Stimulated activated effector memory CD8-positive, alpha-beta T cell treated with anti-CD3 and anti-CD28 coated beads, Interleukin-12 subunit alpha, Interleukin-12 subunit beta, amount 100 ng/mL, for 72 hours (primary cell): ENCODE measurements around the gene PHF21A.

ENCODE experiments used
- ATAC-seq: fragments of 150-1000 bp; cut with Tn5 transposase; 2 replicates; pipeline ENCODE4 v1.10.0; 2021
- DNase-seq, 2 donors: peaks; one replicate each; pipeline ENCODE4 v3.0.0; 2021 to 2022; ENCODE audit warnings: low spot score in 2 of 2
- H3K27ac Mint-ChIP-seq: one replicate; pipeline ENCODE4 v1.8.0; 2022; ENCODE audit warnings: mild to moderate bottlenecking, mixed read lengths
- H3K36me3 Mint-ChIP-seq: one replicate; pipeline ENCODE4 v1.8.0; 2022; ENCODE audit warnings: mild to moderate bottlenecking, mixed read lengths
- H3K4me1 Mint-ChIP-seq: one replicate; pipeline ENCODE4 v1.8.0; 2022; ENCODE audit warnings: mixed read lengths
- H3K4me3 Mint-ChIP-seq: one replicate; pipeline ENCODE4 v1.8.0; 2022; ENCODE audit warnings: mild to moderate bottlenecking, mixed read lengths
- H3K9me3 Mint-ChIP-seq: one replicate; pipeline ENCODE4 v1.8.0; 2022; ENCODE audit warnings: mixed read lengths

The PHF21A gene

DNA sequence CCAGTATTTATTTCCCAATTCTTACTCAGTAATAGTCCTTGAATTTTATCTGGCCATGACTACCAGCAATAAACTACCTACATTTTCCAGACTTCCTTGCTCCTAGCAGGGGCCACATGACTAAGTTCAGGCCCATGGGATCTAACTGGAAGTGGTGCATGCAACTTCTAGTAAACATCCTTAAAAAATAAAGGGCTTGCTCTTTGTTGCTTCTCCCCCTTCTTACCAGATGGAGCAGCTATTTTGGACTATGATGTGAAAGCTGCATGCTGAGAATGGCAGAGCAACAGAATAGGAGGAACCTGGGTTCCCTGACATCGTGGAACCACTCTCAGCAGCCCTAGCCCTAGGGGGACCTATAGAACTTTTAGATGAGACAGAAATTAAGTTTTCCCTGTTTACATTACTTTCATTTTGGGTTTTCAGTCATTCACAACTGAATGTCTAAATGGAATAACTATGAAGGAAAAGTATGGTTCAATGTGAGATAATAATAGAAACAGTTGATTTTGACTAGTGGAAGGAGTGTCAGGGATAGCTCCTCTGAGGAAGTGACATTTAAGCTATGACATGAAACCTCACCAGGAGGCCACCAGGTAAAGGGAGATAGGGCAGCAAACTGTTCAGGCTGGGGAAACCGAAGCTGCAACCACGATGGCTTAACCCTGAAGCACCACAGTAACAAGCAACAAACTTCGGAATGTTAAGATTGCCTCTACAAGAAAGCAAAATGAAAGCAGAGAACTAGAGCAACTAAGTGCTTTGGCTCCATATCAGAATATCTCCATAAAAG lies 48.9 kb downstream of the PHF21A start:
- H3K4me3 Mint-ChIP-seq: no peak overlapping the region

DNA sequence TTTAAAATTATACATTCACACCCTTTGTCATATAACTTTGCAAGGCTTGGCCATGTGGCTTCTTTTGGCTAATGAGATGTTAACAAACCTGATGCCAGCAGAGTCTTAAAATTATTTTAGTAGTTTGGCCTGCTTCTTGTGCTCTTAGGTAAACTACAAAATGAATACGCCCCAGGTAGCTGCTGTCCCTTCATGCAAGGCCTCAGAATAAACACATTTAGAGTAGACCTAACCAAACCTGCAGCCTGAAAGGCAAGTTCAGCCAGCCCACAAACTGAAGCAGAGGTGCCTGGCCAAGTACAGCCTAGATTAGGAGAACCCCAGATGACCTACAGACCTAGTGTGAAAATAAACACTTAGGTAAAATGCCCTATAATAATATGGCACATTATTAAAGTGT lies 50.2 kb downstream of the PHF21A start:
- Mint-ChIP-seq H3K4me1 (peaks cover 33% of the 10 kb centered on the region), H3K27ac (no peak overlapping the region), H3K9me3 (no peaks in the 10 kb centered on the region), H3K4me3 (no peak overlapping the region), H3K36me3 (peaks cover 78% of the 10 kb centered on the region)
- no peak for ATAC-seq
- DNase-seq: no peak

More for the DNA sequence above, 48.9 kb downstream of the PHF21A start:
- Mint-ChIP-seq H3K4me1 (peaks cover 29% of the 10 kb centered on the region), H3K36me3 (peaks cover 72% of the 10 kb centered on the region), H3K27ac (no peak overlapping the region), H3K9me3 (no peaks in the 10 kb centered on the region)
- ATAC-seq (no peak), DNase-seq (no peak)

DNA sequence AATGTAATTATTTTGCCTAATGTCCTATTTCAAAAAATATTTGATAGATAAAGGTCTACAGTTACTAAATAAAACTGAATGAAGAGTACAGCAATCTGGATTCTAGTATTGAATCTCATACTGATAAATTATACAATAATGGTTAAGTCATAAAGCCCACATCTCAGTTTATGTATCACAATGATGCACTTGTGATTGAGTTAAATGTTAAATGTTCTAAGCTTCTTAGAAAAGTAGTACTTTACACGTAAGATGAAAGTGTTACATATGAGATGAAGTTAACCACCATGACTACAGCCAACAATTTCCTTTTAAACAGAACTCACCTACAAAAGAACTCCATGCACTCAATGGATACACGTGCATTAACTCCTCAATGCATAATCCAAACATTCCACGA lies 51.7 kb downstream of the PHF21A start:
- H3K4me1 Mint-ChIP-seq: peaks cover 27% of the 10 kb centered on the region
- ATAC-seq (peak; percentile 87), DNase-seq (no peak)
- H3K9me3 Mint-ChIP-seq: no peaks in the 10 kb centered on the region
- no peak overlapping the region for H3K4me3 Mint-ChIP-seq
- no peak overlapping the region for H3K27ac Mint-ChIP-seq
- peaks cover 71% of the 10 kb centered on the region for H3K36me3 Mint-ChIP-seq

DNA sequence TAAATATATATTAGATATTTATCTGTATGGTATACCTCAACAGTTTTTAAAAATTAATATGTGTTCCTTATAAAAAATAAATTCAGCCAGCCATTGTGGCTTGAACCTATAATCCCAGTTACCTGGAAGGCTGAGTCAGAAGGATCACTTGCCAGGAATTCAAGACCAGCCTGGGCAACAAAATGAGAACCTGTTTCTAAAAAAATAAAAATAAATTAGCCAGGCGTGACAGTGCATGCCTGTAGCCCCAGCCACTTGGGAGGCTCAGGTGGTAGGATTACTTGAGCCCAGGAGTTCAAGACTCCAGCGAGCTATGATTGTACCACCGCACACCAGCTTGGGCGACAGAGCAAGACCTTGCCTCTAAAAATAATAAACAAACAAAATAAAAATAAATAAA lies 54.9 kb downstream of the PHF21A start:
- no peak overlapping the region for H3K27ac Mint-ChIP-seq
- H3K4me1 Mint-ChIP-seq: peaks cover 25% of the 10 kb centered on the region
- DNase-seq (no peak), ATAC-seq (no peak)
- H3K36me3 Mint-ChIP-seq: peaks cover 55% of the 10 kb centered on the region
- no peaks in the 10 kb centered on the region for H3K9me3 Mint-ChIP-seq
- H3K4me3 Mint-ChIP-seq: no peak overlapping the region

DNA sequence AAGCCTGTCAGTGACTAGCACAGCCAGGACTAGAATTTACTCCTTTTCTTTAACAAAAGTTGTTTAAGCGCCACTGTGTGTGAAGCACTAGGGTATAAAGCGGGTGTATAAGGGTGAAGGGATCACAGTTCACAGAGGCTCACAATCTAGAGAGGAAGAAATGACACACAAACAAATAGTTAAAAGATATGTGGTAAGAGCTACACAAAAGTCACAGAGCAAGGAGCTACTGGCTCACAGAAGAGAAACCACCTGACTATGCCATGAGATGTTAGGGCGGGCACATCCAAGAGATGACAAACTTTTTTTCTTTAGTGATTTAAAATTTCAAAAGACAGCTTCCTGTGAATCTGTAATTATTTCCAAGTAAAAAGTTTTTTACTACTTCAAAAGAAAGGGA lies 55.6 kb downstream of the PHF21A start:
- DNase-seq (no peak), ATAC-seq (no peak)
- Mint-ChIP-seq H3K36me3 (peaks cover 55% of the 10 kb centered on the region), H3K9me3 (no peaks in the 10 kb centered on the region), H3K4me1 (peaks cover 25% of the 10 kb centered on the region), H3K27ac (no peak overlapping the region), H3K4me3 (no peak overlapping the region)

DNA sequence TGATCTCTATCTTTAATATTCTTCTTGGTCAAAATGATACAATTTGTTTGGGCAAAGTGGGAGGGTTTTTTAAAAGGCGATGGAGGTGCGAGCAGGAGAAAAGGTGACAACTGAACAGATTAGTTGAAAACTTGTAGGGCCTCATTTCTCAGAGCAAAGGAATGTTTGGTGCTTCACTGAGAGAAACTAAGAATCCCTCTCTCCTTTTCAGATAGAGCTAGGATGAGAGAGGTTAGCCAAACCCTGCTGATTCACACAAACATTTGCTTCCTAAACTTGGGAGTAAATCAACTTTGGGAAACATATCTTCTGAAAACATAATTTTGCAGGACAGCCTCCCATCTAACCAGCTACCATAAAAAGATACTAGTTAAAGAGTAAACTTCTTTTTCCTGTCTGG lies 57.0 kb downstream of the PHF21A start:
- no peak for ATAC-seq
- Mint-ChIP-seq H3K9me3 (no peaks in the 10 kb centered on the region), H3K4me3 (no peak overlapping the region), H3K4me1 (peaks cover 24% of the 10 kb centered on the region), H3K36me3 (peaks cover 54% of the 10 kb centered on the region), H3K27ac (no peak overlapping the region)
- no peak for DNase-seq

DNA sequence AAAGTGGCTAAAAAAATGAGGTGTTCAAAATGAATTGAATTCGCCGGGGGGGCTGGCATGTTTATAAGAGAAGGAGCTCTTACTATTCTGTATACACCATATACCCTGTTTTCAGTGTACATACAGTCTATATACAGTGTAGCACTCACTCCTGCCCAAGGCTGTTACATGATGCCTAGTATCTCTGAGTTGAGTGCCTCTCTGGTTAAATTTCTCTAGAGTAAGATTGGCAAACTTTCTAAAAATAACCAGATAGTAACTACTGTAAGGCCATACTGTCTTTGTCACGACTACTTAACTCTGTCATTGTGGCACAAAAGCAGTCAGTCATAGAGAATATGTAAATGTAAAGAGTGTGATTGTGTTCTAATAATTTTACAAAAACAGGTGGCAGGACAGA lies 58.1 kb downstream of the PHF21A start:
- Mint-ChIP-seq H3K9me3 (no peaks in the 10 kb centered on the region), H3K4me1 (peaks cover 22% of the 10 kb centered on the region), H3K27ac (no peak overlapping the region), H3K4me3 (no peak overlapping the region), H3K36me3 (peaks cover 50% of the 10 kb centered on the region)
- DNase-seq (no peak), ATAC-seq (no peak)

DNA sequence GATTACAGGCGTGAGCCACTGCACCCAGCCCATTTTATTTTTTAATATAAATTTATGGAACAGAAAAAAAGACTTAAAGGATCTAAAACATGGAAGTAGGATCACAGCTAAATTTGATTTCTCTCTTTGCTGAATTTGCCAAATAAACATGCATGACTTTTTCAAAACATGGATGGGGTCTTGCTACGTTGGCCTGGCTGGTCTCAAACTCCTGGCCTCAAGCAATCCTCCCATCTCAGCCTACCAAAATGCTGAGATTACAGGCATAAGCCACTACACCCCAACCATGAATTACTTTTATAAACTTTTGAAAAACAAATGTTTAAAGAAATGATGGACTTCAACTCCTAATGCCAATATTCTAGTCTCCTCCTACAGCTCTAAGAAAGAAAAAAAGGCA lies 61.2 kb downstream of the PHF21A start:
- H3K36me3 Mint-ChIP-seq: peaks cover 21% of the 10 kb centered on the region
- H3K4me1 Mint-ChIP-seq: peaks cover 23% of the 10 kb centered on the region
- ATAC-seq: no peak
- H3K4me3 Mint-ChIP-seq: no peak overlapping the region
- no peak overlapping the region for H3K27ac Mint-ChIP-seq
- H3K9me3 Mint-ChIP-seq: no peaks in the 10 kb centered on the region
- no peak for DNase-seq

DNA sequence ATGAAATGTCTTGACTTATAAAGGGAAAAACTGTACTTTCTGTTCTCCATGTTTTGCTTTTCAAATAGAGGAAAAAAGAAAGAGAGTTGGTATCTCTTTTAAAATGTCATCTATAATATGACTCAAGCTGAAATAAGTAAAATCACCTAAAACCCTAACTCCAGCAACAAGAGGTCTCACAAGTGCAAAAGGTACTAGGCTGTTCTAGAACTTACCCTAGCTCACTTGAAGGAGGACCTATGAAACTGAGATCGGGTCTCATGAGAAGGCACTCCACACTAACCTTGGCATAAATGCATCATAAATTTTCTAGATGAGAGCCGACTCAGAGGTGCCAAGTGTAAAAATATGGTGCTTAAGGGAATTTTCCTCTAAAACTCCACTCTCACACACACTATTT lies 63.8 kb downstream of the PHF21A start:
- no peaks in the 10 kb centered on the region for H3K9me3 Mint-ChIP-seq
- H3K4me1 Mint-ChIP-seq: peaks cover 23% of the 10 kb centered on the region
- DNase-seq (no peak), ATAC-seq (no peak)
- H3K4me3 Mint-ChIP-seq: no peak overlapping the region
- H3K27ac Mint-ChIP-seq: no peak overlapping the region
- peaks cover 16% of the 10 kb centered on the region for H3K36me3 Mint-ChIP-seq

DNA sequence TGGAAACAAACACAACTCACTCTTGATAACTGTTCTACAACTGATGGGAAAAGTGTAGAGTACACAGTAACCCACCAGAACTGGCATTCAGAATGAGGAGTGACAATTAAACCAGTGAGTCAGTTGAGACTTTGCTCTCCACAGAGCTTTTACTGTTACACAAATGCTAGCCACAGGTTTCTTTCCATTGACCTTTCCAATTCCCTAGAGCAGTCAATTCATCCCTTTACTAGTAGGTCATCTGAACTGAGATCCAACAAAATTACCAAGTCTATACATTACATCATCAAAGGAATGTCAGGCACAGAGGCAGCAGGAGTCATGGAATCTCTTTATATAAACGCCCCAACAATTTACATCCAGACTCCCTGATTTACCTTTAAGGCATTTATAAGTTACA lies 65.9 kb downstream of the PHF21A start:
- ATAC-seq (no peak), DNase-seq (no peak)
- Mint-ChIP-seq H3K36me3 (peaks cover 24% of the 10 kb centered on the region), H3K9me3 (no peaks in the 10 kb centered on the region), H3K27ac (no peak overlapping the region), H3K4me1 (peaks cover 24% of the 10 kb centered on the region), H3K4me3 (no peak overlapping the region)

DNA sequence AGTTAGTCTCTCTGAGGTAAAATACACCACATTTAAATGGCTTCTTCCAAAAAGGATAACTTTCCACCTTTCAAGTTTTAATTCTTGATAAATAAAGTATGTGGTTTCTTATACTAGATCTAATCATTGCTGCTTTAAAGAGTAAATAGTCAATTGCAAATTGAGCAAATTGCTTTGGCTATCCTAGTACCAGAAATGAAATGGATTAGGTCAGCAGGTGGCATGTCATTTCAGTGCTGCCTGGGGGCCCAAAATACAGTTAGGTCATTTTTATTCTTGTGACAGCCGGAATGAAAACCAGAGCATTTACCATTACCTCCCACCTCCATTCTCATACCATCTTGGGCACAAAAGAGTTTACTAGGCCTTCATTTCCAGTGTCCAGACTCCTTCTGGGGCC lies 70.2 kb downstream of the PHF21A start:
- Mint-ChIP-seq H3K4me3 (no peak overlapping the region), H3K4me1 (peaks cover 31% of the 10 kb centered on the region), H3K36me3 (peaks cover 33% of the 10 kb centered on the region), H3K27ac (peak overlapping the region; percentile 32), H3K9me3 (no peaks in the 10 kb centered on the region)
- no peak for DNase-seq
- ATAC-seq: no peak

DNA sequence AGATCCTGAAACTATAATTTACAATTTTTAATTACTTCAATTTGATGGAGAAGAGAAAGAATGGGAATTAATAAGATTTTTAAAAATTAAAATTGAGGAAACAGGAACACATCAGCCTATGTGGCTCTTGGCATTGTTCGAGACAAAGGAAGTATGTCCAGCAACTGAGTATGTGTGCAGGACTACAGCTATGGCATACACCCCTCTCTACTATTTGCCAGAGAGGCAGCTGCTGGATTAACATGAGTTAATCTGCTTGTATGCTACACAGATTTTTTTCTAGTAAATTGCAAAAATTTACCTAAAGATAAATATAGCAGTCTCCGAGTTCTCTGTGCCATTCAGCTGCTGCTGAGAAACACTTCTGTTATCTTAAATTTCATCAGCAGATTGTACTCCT lies 70.6 kb downstream of the PHF21A start:
- Mint-ChIP-seq H3K4me1 (peaks cover 33% of the 10 kb centered on the region), H3K36me3 (peaks cover 33% of the 10 kb centered on the region), H3K4me3 (no peak overlapping the region), H3K9me3 (no peaks in the 10 kb centered on the region), H3K27ac (no peak overlapping the region)
- no peak for DNase-seq
- no peak for ATAC-seq

DNA sequence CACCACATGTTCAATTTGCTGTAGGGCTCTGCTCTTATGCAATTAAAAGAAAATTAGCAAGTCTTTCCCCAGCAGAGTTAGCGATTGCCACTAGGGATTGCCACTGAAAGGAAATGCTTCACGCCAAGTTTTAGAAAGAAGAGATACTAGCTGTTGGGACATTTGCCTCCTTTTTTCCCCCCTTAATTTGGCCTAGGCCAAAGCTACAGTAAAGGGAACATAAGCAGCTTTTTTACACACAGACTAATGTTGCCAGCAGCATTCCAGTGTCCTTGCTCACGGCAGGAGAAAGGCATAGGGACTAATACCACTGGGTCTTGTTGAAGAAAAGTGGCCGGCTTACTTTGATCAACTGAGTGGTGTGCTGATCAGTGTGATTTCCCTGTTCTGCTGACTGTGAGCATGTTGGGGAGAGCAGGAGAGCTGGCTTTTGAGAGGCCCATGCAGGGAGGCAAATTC lies 71.2 kb downstream of the PHF21A start:
- peaks cover 33% of the 10 kb centered on the region for H3K36me3 Mint-ChIP-seq
- DNase-seq (no peak), ATAC-seq (no peak)
- H3K9me3 Mint-ChIP-seq: no peaks in the 10 kb centered on the region
- H3K27ac Mint-ChIP-seq: no peak overlapping the region
- H3K4me3 Mint-ChIP-seq: no peak overlapping the region
- peaks cover 29% of the 10 kb centered on the region for H3K4me1 Mint-ChIP-seq

DNA sequence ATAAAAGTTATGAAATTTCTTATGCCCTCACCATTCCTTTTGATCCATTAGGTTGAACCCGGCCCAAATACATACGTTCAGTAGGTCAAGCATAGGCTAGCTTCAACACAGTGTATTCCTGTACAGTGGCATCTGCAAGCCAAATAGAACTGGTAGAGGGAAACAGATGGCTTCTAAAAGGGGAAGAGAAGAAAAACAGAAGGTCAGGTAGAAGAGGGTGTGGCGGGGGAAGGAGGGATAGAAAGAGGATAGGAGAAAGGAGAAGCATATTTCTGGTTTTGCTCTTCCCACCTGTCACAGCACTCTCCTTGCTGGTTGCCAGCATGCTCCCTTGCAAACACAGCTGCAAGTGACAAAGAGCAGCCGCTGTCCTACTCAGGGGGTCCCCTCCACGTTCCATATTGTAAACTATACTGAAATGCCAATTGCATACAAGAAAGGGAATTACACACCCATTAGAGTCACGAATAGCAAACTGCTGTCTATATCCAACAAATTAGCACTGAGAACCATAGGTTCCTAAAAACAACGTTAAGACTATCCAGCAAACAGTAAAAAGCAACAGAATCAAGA lies 71.8 kb downstream of the PHF21A start:
- ATAC-seq (no peak), DNase-seq (no peak)
- Mint-ChIP-seq H3K9me3 (no peaks in the 10 kb centered on the region), H3K27ac (no peak overlapping the region), H3K4me1 (peaks cover 29% of the 10 kb centered on the region), H3K4me3 (no peak overlapping the region), H3K36me3 (peaks cover 33% of the 10 kb centered on the region)

DNA sequence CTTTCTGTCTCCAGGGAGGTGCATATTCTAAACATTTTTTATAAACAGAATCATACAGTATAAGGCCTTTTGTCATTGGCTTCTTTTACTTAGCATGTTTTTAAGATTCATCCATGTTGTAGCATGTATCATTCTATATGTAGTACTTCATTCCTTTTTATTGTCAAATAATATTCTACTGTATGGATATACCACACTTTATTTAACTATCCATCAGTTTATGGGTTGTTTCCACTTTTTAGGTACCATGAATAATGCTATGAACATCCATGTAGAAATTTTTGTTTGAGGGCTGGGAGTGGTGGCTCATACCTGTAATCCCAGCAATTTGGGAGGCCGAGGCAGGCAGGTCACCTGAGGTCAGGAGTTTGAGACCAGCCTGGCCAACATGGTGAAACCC lies 73.1 kb downstream of the PHF21A start:
- Mint-ChIP-seq H3K4me1 (peaks cover 29% of the 10 kb centered on the region), H3K27ac (no peak overlapping the region), H3K4me3 (no peak overlapping the region), H3K36me3 (peaks cover 25% of the 10 kb centered on the region), H3K9me3 (no peaks in the 10 kb centered on the region)
- ATAC-seq (no peak), DNase-seq (no peak)

DNA sequence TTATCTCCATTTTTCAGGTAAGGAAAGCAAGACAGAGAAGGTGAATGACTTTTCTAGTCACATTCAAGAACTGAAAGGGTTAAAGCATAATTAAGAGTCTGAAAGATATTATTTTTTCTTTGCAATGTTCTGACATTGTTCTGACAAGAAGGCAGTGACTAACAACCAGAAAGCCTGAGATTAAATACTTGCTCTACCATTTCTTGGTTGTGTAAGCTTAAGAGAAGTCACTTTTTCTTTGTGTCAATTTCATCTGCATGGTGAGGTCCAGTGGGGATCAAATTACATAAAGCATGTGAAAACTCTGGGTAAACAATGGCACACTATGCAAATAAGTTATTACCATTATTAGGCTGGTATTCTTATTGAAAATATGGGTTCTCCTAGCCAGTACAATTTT lies 73.7 kb downstream of the PHF21A start:
- no peak overlapping the region for H3K4me3 Mint-ChIP-seq
- H3K36me3 Mint-ChIP-seq: peaks cover 25% of the 10 kb centered on the region
- peaks cover 29% of the 10 kb centered on the region for H3K4me1 Mint-ChIP-seq
- H3K27ac Mint-ChIP-seq: no peak overlapping the region
- no peaks in the 10 kb centered on the region for H3K9me3 Mint-ChIP-seq
- no peak for ATAC-seq
- DNase-seq: no peak
